ENCODE data around the gene SUN2. TPM values are rescaled to one million over a fixed set of nuclear protein-coding genes. Genes with fewer than 3 reads are reported as not detected.
A peak's percentile ranks its signal among the peaks of the same experiment; 100 is the strongest.

The SUN2 gene
- total and polyA plus RNA-seq, 9 of the 15 experiments (the other 6 are each of a cell fraction or from before 2014, with no cell fraction given): 0.11 to 42.6 (median 16.7) TPM

- TF ChIP-seq PREB (CRISPR knock-in tag; IDR thresholded peaks at IDR 0.05): no peak
- no peak for TF ChIP-seq GTF2E2 (tag; IDR thresholded peaks at IDR 0.05)
- no peak for TF ChIP-seq PHB2 (IDR thresholded peaks at IDR 0.05; ENCODE audit: low read depth)
- peak; percentile 27; the same call in 1 of the 2 replicates for TF ChIP-seq REST (IDR thresholded peaks at IDR 0.05; ENCODE audit: borderline replicate concordance)
- no peak for TF ChIP-seq REST (CRISPR knock-in tag; IDR thresholded peaks at IDR 0.05; ENCODE audit: low read depth)
- peak; percentile 80; the same call in 1 of the 2 replicates for TF ChIP-seq CREB3L1 (IDR thresholded peaks at IDR 0.05; ENCODE audit: borderline replicate concordance, low read depth)
- TF ChIP-seq ATF4 (CRISPR knock-in tag; IDR thresholded peaks at IDR 0.05): no peak
- no peak for TF ChIP-seq CCAR2 (IDR thresholded peaks at IDR 0.05; ENCODE audit: low read depth, low read length)
- TF ChIP-seq CBX5 (IDR thresholded peaks at IDR 0.05; ENCODE audit: borderline replicate concordance, low read depth): no peak
- TF ChIP-seq ZNF23 (CRISPR knock-in tag; IDR thresholded peaks at IDR 0.05): no peak
- no peak for TF ChIP-seq RAD21 (CRISPR knock-in tag; conservative IDR thresholded peaks at IDR 0.05 in 1 of 2, IDR thresholded peaks at IDR 0.05 in 1 of 2)
- TF ChIP-seq E2F8 (IDR thresholded peaks at IDR 0.05; ENCODE audit: low read depth, partially characterized antibody): no peak
- TF ChIP-seq TSC22D4 (tag; IDR thresholded peaks at IDR 0.05): no peak
Measured at GRCh38 chr22:38697425-38698089, 58.2 kb downstream of the SUN2 start (continued).
